AG04449 (cell line): ENCODE measurements around the gene RALGAPA1.
"Not testable (repeated sequence)": the region's sequence is repeated elsewhere in the genome, so short reads cannot be mapped to it uniquely, and the experiment has no call there.

Source experiments
- CTCF ChIA-PET: fragments of 350-600 bp; formaldehyde crosslinking; extraction: SDS; loops from one replicate; lab custom pipeline; 2021; ENCODE audit warnings: antibody characterized with exemption; lab: Yijun Ruan, JAX
- POLR2A ChIA-PET: fragments of 400-600, 350-600 bp; formaldehyde crosslinking; extraction: SDS; loops from one replicate; lab custom pipeline; 2020; ENCODE audit warnings: antibody characterized with exemption, inconsistent platforms; lab: Yijun Ruan, JAX
- DNase-seq: peaks from one replicate; pipeline ENCODE4 v3.0.0-alpha.2; 2010; ENCODE audit warnings: low read depth, low spot score
- H3K4me3 ChIP-seq: 2 replicates; pipeline ENCODE4 v1.5.1; 2011; ENCODE audit warnings: low read depth, mild to moderate bottlenecking, control low read depth, low read length
- TF ChIP-seq, protein P1 (sequence below): IDR thresholded peaks from one replicate; pipeline ENCODE4 v1.5.1; 2011; ENCODE audit warnings: mild to moderate bottlenecking, moderate library complexity, low read length, control low read depth, inconsistent platforms; ENCODE audit not compliant: insufficient read depth; ENCODE audit errors: missing control alignments

The RALGAPA1 gene

DNA sequence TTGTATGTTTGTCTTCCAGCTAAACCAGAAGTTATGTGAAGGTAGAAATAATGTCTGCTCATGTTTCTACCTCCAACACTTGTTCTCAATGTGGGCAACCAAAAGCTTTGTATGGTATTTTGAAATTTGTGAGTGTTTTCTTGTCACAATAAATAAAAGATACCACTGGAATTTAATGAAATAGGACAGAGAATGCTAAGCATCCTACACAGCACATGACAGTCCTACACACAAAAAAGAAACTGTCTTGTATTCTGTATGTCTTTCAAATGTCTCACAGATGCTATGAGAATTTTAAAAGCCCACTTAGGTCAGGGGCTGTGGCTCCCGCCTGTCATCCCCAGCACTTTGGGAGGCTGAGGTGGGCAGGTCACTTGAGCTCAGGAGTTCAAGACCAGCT, 68.9 kb downstream of the RALGAPA1 start:
- CTCF ChIA-PET = no interaction called here
- no peak for DNase-seq
- POLR2A ChIA-PET = interaction anchor here (0.6 to 0.7 kb wide), 2 partner anchors 35 to 86 kb away, joined by 3 read pairs; partner anchors contain the start of gene BRMS1L
- no peak overlapping the region for H3K4me3 ChIP-seq
- TF ChIP-seq, protein P1, sequence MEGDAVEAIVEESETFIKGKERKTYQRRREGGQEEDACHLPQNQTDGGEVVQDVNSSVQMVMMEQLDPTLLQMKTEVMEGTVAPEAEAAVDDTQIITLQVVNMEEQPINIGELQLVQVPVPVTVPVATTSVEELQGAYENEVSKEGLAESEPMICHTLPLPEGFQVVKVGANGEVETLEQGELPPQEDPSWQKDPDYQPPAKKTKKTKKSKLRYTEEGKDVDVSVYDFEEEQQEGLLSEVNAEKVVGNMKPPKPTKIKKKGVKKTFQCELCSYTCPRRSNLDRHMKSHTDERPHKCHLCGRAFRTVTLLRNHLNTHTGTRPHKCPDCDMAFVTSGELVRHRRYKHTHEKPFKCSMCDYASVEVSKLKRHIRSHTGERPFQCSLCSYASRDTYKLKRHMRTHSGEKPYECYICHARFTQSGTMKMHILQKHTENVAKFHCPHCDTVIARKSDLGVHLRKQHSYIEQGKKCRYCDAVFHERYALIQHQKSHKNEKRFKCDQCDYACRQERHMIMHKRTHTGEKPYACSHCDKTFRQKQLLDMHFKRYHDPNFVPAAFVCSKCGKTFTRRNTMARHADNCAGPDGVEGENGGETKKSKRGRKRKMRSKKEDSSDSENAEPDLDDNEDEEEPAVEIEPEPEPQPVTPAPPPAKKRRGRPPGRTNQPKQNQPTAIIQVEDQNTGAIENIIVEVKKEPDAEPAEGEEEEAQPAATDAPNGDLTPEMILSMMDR = no peak

DNA sequence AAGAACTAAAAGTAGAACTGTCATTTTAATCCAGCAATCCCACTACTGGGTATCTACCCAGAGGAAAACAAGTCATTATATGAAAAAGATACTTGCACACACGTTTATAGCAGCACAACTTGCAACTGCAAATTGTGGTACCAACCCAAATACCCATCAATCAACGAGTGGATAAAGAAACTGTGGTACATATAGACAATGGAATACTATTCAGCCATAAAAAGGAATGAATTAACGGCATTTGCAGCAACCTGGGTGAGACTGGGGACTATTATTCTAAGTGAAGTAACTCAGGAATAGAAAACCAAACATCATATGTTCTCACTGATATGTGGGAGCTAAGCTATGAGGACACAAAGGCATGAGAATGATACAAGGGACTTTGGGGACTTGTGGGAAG, 73.9 kb downstream of the RALGAPA1 start:
- POLR2A ChIA-PET, H3K4me3 ChIP-seq, DNase-seq: not testable (repeated sequence)
- CTCF ChIA-PET = interaction anchor here (0.6 kb wide), 1 partner anchor 306 kb away, joined by 3 read pairs; no protein-coding TSS in a partner anchor

DNA sequence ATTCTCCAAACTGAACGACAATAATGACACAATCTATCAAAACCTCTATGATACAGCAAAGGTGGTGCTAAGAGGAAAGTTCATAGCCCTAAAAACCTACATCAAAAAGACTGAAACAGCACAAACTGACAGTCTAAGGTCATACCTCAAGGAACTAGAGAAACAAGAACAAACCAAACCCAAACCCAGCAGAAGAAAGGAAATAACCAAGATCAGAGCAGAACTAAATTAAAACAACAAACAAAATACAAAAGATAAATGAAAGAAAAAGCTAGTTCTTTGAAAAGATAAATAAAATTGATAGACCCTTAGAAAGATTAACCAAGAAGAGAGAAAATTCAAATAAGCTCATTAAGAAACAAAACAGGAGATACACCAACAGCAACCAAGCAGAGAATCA, 75.6 kb downstream of the RALGAPA1 start:
- POLR2A ChIA-PET, DNase-seq, CTCF ChIA-PET, H3K4me3 ChIP-seq: not testable (repeated sequence)

DNA sequence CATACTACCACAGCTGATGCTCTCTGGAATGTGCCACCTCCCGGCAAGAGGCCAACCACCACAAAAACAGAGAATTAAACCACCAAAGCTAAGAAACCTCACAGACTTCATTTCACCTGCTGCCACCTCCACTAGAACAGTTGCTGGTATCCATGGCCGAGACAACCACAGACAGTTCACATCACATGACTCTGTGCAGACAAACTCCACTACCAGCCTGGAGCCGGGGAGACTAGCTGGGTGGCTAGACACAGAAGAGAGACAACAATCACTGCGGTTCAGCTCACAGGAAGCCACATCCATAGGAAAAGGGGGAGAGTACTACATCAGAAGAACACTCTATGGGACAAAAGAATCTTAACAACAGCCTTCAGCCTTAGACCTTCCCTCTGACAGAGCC, 78.2 kb downstream of the RALGAPA1 start:
- no peak for DNase-seq
- TF ChIP-seq, protein P1 = no peak
- POLR2A ChIA-PET = no interaction called here
- CTCF ChIA-PET = no interaction called here
- no peak overlapping the region for H3K4me3 ChIP-seq

DNA sequence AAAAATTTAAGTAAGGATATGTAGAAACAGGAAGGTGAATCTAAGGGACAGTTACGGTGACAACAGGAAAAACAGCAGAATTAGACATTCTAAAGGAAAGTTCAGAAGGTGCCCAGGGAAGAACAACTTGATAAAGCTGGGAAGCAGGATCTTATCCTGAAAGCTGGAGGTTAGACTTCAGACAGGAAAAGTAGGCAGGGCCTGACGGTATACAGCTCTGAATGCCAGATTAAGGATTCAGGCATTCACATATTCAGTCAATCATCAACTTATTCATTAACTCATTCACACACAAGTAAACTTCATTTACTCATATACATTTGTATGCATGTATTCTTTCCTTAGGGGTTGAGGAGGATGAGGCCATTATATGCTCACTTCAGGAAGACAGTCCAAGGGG, 81.3 kb downstream of the RALGAPA1 start:
- TF ChIP-seq, protein P1 = no peak
- H3K4me3 ChIP-seq = no peak overlapping the region
- ChIA-PET POLR2A (no interaction called here), CTCF (no interaction called here)
- DNase-seq = no peak

DNA sequence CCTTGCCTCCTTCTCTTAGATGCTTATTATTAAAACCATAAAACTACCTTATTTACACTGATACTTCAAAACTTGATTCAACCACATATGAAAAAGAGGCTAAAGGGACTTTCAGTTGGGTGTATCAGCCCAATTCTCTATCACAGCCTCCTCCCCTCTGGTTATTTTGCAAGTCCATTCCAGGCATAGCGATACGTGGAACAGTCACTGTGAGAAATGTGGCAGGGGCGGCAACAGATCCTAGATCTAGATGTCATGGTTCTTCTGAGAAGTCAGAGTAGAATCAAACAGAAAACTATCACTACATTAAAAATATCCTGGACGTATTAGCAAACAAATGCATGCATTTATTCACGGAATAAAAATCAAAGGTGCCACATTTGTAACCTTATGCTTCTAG, 83.2 kb downstream of the RALGAPA1 start:
- TF ChIP-seq, protein P1 = no peak
- no peak overlapping the region for H3K4me3 ChIP-seq
- CTCF ChIA-PET = no interaction called here
- no peak for DNase-seq
- POLR2A ChIA-PET = no interaction called here

DNA sequence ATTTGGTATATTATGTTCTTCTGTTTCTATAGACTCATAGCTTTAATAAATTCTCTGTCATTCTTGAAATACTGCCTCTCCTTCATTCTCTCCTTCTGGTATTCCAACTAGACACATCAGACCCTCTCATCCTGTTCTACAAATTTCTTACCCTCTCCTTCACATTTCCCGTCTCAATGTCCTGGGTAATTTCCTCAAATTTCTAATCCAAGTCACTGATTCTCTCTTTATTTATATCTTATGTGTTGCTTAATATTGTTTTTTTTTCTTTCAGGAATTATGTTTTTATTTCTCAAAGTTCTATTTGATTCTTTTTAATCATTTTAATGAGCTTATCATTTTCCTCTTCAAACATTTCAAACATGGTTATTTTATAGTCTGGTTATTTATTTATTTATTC, 94.0 kb downstream of the RALGAPA1 start:
- POLR2A ChIA-PET = no interaction called here
- TF ChIP-seq, protein P1 = no peak
- CTCF ChIA-PET = no interaction called here
- H3K4me3 ChIP-seq = no peak overlapping the region
- DNase-seq = no peak

DNA sequence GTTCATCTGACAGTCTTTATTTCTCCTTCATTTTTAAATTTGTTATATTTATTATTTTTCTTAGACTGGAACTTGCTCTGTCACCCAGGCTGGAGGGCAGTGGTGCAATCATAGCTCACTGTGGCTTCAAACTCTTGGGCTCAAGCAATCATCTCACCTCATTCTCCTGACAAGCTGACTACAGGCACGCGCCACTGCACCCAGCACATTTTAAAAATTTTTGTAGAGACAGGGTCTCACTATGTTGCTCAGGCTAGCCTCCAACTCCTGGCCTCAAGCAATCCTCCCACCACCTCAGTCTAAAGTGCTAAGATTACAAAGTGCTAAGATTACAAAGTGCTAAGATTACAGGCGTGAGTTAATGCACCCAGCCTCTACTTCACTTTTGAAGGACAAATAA, 96.6 kb downstream of the RALGAPA1 start:
- TF ChIP-seq, protein P1 = no peak
- ChIA-PET POLR2A (no interaction called here), CTCF (no interaction called here)
- H3K4me3 ChIP-seq = no peak overlapping the region
- no peak for DNase-seq
